Measurements from ENCODE around the gene DERL2. TPM values are rescaled to one million over a fixed set of nuclear protein-coding genes. Genes with fewer than 3 reads are reported as not detected.

The DERL2 gene
- total RNA-seq, 4 donors from 2014 or later = 21.1 to 50.1 (median 25.7) TPM

DNA sequence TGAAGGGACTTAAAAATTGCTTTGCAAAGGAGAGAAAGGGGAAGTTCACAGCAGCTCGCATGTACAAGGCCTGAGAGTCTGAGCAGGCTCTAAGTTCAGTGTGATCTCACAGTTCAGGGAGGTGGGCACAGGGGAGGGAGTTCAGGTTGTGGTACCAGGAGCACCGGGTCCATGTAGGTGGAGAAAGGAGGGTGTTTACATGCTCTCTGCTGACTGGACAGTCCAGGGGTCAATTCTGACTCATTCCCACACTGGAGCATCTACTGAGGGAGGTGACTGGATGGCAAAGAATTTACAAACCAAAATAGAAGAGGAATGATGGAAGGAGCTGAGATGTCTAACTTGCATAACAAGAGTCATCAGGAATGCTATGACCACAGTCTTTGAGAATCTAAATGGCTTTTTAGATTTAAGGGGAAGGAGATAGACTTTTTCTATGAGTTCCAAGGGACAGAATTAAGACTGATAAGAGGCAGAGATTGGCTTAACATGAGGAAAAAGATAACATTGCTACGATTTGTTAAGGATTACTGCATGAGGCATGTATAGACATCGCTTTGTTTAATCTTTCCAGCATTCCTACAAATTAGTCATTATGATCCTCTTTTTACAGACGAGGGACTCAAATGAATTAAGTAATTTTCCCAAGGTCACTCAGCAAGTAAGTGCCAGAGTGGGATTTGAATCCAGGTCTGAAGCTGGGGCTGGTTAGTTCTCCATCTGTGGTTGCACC, 30.2 kb upstream of the DERL2 start:
- no peak overlapping the region for H3K4me3 ChIP-seq (ENCODE audit: low read depth, poor library complexity, severe bottlenecking)
- WGBS, 2 donors = 70 to 75% methylated on average over 5 of the region's 5 CpGs
- no peak for TF ChIP-seq POLR2A (IDR thresholded peaks at IDR 0.05)
- TF ChIP-seq, protein P1, sequence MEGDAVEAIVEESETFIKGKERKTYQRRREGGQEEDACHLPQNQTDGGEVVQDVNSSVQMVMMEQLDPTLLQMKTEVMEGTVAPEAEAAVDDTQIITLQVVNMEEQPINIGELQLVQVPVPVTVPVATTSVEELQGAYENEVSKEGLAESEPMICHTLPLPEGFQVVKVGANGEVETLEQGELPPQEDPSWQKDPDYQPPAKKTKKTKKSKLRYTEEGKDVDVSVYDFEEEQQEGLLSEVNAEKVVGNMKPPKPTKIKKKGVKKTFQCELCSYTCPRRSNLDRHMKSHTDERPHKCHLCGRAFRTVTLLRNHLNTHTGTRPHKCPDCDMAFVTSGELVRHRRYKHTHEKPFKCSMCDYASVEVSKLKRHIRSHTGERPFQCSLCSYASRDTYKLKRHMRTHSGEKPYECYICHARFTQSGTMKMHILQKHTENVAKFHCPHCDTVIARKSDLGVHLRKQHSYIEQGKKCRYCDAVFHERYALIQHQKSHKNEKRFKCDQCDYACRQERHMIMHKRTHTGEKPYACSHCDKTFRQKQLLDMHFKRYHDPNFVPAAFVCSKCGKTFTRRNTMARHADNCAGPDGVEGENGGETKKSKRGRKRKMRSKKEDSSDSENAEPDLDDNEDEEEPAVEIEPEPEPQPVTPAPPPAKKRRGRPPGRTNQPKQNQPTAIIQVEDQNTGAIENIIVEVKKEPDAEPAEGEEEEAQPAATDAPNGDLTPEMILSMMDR (IDR thresholded peaks at IDR 0.05) = no peak
- intact Hi-C loops (cut with DNase I; ENCODE audit: low total_unique reads) = no loop called here
- DNase-seq (ENCODE audit: low spot score in 2 of 2) = no peak

DNA sequence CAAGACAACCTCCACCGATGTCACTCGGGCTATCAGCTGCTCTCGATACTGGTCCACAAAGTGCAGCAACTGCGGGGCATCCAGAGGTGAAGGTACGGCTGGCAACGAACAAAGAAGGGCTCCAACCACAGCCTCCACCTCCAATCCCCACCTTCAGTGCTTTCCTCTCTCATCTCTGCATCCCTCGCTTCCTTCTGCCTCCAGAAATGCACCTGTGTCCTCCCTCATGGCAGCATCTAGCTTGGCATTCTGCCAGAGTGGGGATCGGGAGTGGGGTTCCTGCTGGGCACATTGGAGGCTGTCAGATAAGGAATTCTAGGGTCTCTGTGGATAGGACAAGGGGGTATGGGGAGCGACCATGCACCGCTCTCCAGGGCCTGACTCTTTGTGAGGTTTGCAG, 29.0 kb upstream of the DERL2 start:
- no peak overlapping the region for H3K4me3 ChIP-seq (ENCODE audit: low read depth, poor library complexity, severe bottlenecking)
- DNase-seq (ENCODE audit: low spot score in 2 of 2) = no peak
- 94 to 95% methylated on average over 10 of the region's 10 CpGs for whole genome bisulfite sequencing, 2 donors
- intact Hi-C loops (cut with DNase I; ENCODE audit: low total_unique reads) = no loop called here
- no peak for TF ChIP-seq POLR2A (IDR thresholded peaks at IDR 0.05)
- TF ChIP-seq, protein P1 (IDR thresholded peaks at IDR 0.05) = no peak

DNA sequence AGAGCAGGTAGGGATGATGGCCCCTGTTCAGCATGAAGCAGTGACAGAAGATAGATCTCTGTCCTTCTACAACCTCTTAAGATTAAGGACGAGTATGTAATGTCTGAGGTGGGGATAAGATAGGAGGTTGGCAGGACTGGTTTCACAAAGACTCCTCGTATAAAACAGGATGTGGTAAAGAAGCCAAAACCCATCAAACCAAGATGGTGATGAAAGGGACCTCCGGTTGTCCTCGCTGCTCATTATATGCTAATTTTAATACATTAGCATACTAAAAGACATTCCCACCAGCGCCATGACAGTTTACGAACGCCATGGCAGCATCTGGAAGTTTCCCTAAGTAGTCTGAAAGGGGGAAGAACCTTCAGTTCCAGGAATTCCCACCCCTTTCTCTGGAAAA, 27.6 kb upstream of the DERL2 start:
- intact Hi-C loops (cut with DNase I; ENCODE audit: low total_unique reads) = no loop called here
- TF ChIP-seq POLR2A (IDR thresholded peaks at IDR 0.05) = no peak
- TF ChIP-seq, protein P1 (IDR thresholded peaks at IDR 0.05) = no peak
- WGBS, 2 donors = 82% methylated on average over 7 of the region's 7 CpGs
- peak in 1 of 2 donors; percentile 15 for DNase-seq (ENCODE audit: low spot score in 2 of 2)
- no peak overlapping the region for H3K4me3 ChIP-seq (ENCODE audit: low read depth, poor library complexity, severe bottlenecking)

DNA sequence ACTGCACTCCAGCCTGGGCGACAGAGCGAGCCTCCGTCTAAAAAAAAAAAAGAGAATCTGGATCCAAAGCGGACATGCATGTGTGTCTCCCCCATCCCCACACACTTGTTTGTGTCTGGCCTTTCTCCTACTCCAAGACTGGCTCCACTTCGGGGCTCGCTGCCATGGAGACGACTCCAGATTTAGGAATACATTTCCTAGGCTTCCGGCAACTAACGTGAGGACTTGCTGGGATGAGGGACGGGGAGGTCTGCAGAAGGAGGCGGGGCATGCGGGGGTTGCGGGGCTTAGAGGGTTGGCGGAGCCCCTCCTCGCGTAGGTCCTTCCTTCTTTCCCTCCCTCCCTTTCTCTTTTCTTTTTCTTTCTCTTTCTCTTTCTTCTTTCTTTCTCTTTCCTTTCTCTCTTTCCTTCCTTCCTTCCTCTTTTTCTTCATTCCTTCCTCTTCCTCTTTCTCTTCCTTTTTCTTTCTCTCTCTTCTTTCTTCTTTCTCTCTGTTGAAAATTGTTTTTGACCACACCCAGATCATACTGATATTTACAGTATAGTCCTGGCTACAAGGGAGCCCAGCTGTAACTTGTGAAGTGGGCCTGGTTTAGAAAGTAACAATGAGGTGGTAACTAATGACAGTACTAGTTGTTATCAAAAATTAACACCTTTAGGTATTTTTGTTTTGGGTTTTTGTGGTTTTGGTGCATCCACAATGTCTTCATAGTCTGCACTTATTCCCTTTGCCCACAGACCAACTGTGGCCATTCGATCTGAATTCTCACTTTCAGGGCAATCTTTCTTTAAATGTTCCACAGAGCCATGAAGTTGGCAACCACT, 25.6 kb upstream of the DERL2 start:
- TF ChIP-seq POLR2A (IDR thresholded peaks at IDR 0.05) = no peak
- TF ChIP-seq, protein P1 (IDR thresholded peaks at IDR 0.05) = no peak
- 47 to 60% methylated on average over 17 of the region's 17 CpGs for WGBS, 2 donors
- H3K4me3 ChIP-seq (ENCODE audit: low read depth, poor library complexity, severe bottlenecking) = no peak overlapping the region
- peak in 1 of 2 donors; percentile 80 for DNase-seq (ENCODE audit: low spot score in 2 of 2)
- intact Hi-C loops (cut with DNase I; ENCODE audit: low total_unique reads) = no loop called here

DNA sequence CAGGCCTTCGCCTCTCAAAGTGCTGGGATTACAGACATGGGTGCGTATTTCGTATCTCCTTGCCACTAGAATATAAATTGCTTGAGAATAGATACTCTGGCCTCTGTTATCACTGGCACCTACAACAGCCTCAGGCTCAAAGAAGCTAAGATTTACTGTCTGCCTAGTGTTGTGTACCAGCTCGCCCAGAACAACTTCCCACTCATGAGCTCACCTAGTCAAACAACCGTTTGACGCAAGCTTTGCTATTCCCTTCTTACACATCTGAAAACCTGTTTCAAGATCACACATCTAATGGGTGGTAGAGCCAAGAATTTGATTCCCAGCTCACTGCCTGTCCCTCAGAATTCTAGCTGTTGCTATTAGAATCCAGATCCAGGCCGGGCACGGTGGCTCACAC, 24.8 kb upstream of the DERL2 start:
- DNase-seq (ENCODE audit: low spot score in 2 of 2) = no peak
- H3K4me3 ChIP-seq (ENCODE audit: low read depth, poor library complexity, severe bottlenecking) = no peak overlapping the region
- 39 to 65% methylated on average over 8 of the region's 8 CpGs for WGBS, 2 donors
- no peak for TF ChIP-seq POLR2A (IDR thresholded peaks at IDR 0.05)
- TF ChIP-seq, protein P1 (IDR thresholded peaks at IDR 0.05) = no peak
- intact Hi-C loops (cut with DNase I; ENCODE audit: low total_unique reads) = no loop called here

Measured in lower leg skin (tissue), 4 donors.